Pancreas (tissue), 10 donors: ENCODE results near the gene DDX24. TPM values are rescaled to one million over a fixed set of nuclear protein-coding genes. Genes with fewer than 3 reads are reported as not detected.

Experiments used
- ATAC-seq, 4 donors: fragments of 200-7000 bp; cut with Tn5 transposase; one replicate each; pipeline versions ENCODE4 v1.8.0 to v1.9.1; 2020; ENCODE audit warnings: mild to moderate bottlenecking in 4 of 4, moderate library complexity in 4 of 4
- DNase-seq, 6 donors: peaks; one replicate each; pipeline ENCODE4 v3.0.0-alpha.2; 2020
- FAIRE-seq: peaks from 2 replicates; lab custom pipeline; 2012; peaks lifted over from hg19 to GRCh38; lab: Jason Lieb, UNC
- H3K27ac ChIP-seq, 4 donors: fragments of 200-600 bp; sonication (generic); 1 replicate in 3 of 4; 2 replicates in 1 of 4; pipeline versions ENCODE4 v1.5.0 to v1.8.0; 2020
- H3K27me3 ChIP-seq, 4 donors: fragments of 200-600 bp; one replicate each; pipeline ENCODE4 v1.8.0; 2021
- H3K36me3 ChIP-seq, 3 donors: fragments of 200-600 bp; sonication (generic) in 1 of 3; one replicate each; pipeline versions ENCODE4 v1.5.0 to v1.8.0; 2020 to 2021
- H3K4me1 ChIP-seq, 3 donors: fragments of 200-600 bp; one replicate each; pipeline ENCODE4 v1.8.0; 2021
- H3K4me3 ChIP-seq, 4 donors: fragments of 200-600 bp; sonication (generic) in 2 of 4; one replicate each; pipeline versions ENCODE4 v1.5.0 to v1.8.0; 2020 to 2021
- H3K9me3 ChIP-seq, 4 donors: fragments of 200-600 bp; one replicate each; pipeline ENCODE4 v1.8.0; 2021
- WGBS, 2 donors: extraction: QIAGEN DNeasy Blood & Tissue Kit; methylation state at CpG; one replicate each; pipeline ENCODE4 v1.1.7; 2013; 5-methylcytosine and 5-hydroxymethylcytosine counted together
- intact Hi-C, 3 donors: fragments of 100-400 bp; cut with DNase I; formaldehyde crosslinking; loops; one replicate each; pipeline versions ENCODE4 v1.11.1 to v1.14.2; 2022
- polyA plus RNA-seq, 2 donors: library from polyadenylated mRNA; stranded (reverse); fragments of 200-250 nt; gene quantifications; one replicate each; pipeline ENCODE4 v1.2.3, GENCODE V29; 2013
- total RNA-seq, 6 donors: library from RNA; stranded (reverse); fragmentation: NEBNext Ultra II Directional in 4 of 6; extraction: Animal tissue kit (Norgen Biotek cat#: 25700) in 4 of 6; gene quantifications; one replicate each; pipeline versions ENCODE4 v1.2.1 to v1.2.4, GENCODE V29; 2021 to 2023
- TF ChIP-seq, protein P1 (sequence below), 4 donors: fragments of 200-600 bp; sonication (generic) in 3 of 4; IDR thresholded peaks; one replicate each; pipeline versions ENCODE4 v1.5.0 to v1.8.0; 2021; ENCODE audit warnings: antibody characterized with exemption in 4 of 4
- donor health status: healthy with polysubstance abuse.
- donor health status: DM: no; HTN: no; CAD: no; lungs with moderate emphysema.
- donor health status: DM: no; HTN: no; CAD: no.
- donor health status: control.
- donor health status: control.
- donor health status: Bipolar disorder and iron deficiency.
- donor health status: DM: yes; HTN: yes; CAD: no.
- donor health status: DM: no; HTN: no; CAD: no.
- donor health status: DM: no; HTN: no; CAD: no.
- donor health status: DM: yes; HTN: yes; CAD: no.

DDX24 gene
- total and polyA plus RNA-seq, 8 donors = 55.9 to 111 (median 68.1) TPM

DNA sequence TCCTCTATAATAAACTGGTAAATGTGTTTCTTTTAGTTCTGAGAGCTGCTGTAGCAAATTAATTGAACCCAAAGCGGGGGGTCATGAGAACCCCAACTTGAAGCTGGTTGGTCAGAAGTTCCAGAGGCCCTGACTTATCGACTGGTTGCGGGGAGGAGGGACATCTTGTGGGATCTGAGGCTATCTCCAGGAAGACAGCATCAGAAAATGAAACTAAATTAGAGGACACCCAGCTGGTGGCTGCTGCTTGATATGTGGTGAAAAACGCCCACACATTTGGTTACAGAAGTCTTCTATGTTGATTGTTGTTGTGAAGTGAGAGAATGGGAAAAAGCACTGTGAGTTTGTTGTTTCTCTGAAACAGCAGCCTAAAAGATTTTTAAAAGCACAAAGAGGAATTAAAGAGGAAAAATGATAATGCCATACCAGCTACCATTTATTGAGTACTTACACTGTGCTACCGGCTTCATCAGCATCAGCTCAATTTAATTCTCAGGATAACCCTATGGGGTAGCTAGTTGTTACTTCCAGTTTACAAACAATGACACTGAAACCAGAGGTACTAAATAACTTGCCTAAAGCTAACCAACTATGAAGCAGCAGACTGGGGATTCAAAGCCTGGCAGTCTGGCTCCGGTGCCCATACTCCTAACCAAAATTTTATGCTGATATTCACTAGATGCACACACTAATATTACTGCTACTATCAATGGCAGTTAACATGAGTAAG is 24.3 kb downstream of the DDX24 start:
- H3K27ac ChIP-seq = peak overlapping the region in 2 of 4 donors; percentile 71 to 76

DNA sequence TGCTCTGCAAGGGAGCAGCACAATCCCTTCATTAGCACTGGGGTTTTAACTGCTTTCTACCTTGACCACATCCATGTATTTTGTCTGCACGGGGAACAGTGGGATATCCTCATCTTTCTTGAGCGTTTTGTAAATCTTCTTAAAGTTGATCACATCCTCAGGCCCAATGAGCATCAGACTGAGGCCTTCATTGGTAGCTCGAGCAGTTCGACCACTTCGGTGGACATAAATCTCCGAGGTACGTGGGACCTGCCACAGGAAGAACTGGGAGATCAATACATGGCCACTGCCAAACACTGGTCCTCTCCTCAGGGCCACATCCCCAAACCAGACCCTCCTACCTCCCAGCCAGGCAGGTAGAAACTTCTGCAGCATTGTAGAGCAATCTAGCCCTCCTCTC is 26.1 kb downstream of the DDX24 start:
- ATAC-seq (no peak), DNase-seq (no peak), FAIRE-seq (no peak)
- intact Hi-C loops = no loop called here
- H3K27ac ChIP-seq = no peak overlapping the region
- H3K27me3 ChIP-seq = no peaks in the 10 kb centered on the region
- H3K36me3 ChIP-seq = peaks cover 0 to 60% (median 40%) of the 10 kb centered on the region in 3 donors
- 87 to 88% methylated on average over 7 of the region's 7 CpGs for WGBS, 2 donors
- peaks cover 27 to 43% (median 36%) of the 10 kb centered on the region in 3 donors for H3K4me1 ChIP-seq
- H3K9me3 ChIP-seq = no peaks in the 10 kb centered on the region
- TF ChIP-seq, protein P1, sequence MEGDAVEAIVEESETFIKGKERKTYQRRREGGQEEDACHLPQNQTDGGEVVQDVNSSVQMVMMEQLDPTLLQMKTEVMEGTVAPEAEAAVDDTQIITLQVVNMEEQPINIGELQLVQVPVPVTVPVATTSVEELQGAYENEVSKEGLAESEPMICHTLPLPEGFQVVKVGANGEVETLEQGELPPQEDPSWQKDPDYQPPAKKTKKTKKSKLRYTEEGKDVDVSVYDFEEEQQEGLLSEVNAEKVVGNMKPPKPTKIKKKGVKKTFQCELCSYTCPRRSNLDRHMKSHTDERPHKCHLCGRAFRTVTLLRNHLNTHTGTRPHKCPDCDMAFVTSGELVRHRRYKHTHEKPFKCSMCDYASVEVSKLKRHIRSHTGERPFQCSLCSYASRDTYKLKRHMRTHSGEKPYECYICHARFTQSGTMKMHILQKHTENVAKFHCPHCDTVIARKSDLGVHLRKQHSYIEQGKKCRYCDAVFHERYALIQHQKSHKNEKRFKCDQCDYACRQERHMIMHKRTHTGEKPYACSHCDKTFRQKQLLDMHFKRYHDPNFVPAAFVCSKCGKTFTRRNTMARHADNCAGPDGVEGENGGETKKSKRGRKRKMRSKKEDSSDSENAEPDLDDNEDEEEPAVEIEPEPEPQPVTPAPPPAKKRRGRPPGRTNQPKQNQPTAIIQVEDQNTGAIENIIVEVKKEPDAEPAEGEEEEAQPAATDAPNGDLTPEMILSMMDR (IDR thresholded peaks at IDR 0.05) = no peak
- H3K4me3 ChIP-seq = no peak overlapping the region

More for the DNA sequence above, 24.3 kb downstream of the DDX24 start:
- Histone ChIP-seq H3K4me1 (peaks cover 27 to 50% (median 41%) of the 10 kb centered on the region in 3 donors), H3K27me3 (no peaks in the 10 kb centered on the region), H3K9me3 (no peaks in the 10 kb centered on the region), H3K36me3 (peaks cover 0 to 63% (median 35%) of the 10 kb centered on the region in 3 donors), H3K4me3 (no peak overlapping the region)
- DNase-seq (no peak), FAIRE-seq (no peak), ATAC-seq (no peak)
- 83 to 85% methylated on average over 6 of the region's 6 CpGs for WGBS, 2 donors
- TF ChIP-seq, protein P1 (IDR thresholded peaks at IDR 0.05) = no peak
- intact Hi-C loops = no loop called here

DNA sequence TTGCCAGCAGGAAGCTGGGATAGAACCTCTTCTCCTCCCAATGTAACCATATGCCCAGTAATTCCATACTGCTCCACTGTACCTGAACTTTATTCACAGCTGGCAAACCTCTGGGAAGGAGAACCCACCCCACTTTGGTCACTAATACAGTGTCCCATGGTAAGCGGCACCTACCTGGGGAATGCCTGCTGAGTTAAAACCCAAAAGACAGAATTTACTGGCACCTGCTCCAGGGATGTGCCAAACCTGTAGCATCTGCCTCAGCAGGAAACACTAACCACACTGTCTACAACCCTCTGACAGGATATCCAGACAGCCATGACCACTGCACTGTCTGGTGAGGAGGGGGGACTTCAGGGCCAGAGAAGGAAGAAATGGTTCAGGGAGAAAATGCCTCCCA is 26.6 kb downstream of the DDX24 start:
- H3K36me3 ChIP-seq = peaks cover 0 to 64% (median 46%) of the 10 kb centered on the region in 3 donors
- 96 to 100% methylated on average over 1 of the region's 1 CpG for WGBS, 2 donors
- intact Hi-C loops = no loop called here

DNA sequence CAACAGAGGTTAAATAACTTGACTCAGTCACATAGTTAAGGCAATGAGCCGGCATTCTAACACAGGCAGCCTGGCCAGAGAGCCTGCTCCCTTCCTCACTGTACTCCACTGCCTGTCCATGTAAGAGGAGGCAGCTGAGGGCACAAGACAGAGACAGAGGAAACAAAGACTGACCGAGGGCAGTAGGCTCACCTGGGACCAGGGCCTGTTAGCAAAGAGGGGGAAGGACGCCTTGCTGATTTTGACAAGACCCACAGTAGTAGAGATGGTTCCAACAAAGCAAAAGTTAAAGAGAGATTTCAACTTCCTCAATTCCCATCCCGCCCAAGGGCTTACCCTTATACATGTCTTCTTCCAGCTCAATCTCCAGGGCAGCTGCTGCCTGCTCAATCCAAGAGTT is 28.3 kb downstream of the DDX24 start:
- TF ChIP-seq, protein P1 (IDR thresholded peaks at IDR 0.05) = no peak
- H3K36me3 ChIP-seq = peaks cover 0 to 80% (median 60%) of the 10 kb centered on the region in 3 donors
- no peaks in the 10 kb centered on the region for H3K9me3 ChIP-seq
- peaks cover 10 to 22% (median 14%) of the 10 kb centered on the region in 3 donors for H3K4me1 ChIP-seq
- ATAC-seq (no peak), FAIRE-seq (no peak), DNase-seq (no peak)
- no peaks in the 10 kb centered on the region for H3K27me3 ChIP-seq
- intact Hi-C loops = no loop called here
- no peak overlapping the region for H3K27ac ChIP-seq
- H3K4me3 ChIP-seq = no peak overlapping the region
- 88 to 100% methylated on average over 4 of the region's 4 CpGs for WGBS, 2 donors

More for the DNA sequence above, 26.6 kb downstream of the DDX24 start:
- Histone ChIP-seq H3K4me1 (peaks cover 25 to 39% (median 31%) of the 10 kb centered on the region in 3 donors), H3K4me3 (no peak overlapping the region), H3K9me3 (no peaks in the 10 kb centered on the region), H3K27ac (peak overlapping the region in 1 of 4 donors; percentile 8), H3K27me3 (no peaks in the 10 kb centered on the region)
- DNase-seq (no peak), ATAC-seq (no peak), FAIRE-seq (no peak)
- TF ChIP-seq, protein P1 (IDR thresholded peaks at IDR 0.05) = no peak

DNA sequence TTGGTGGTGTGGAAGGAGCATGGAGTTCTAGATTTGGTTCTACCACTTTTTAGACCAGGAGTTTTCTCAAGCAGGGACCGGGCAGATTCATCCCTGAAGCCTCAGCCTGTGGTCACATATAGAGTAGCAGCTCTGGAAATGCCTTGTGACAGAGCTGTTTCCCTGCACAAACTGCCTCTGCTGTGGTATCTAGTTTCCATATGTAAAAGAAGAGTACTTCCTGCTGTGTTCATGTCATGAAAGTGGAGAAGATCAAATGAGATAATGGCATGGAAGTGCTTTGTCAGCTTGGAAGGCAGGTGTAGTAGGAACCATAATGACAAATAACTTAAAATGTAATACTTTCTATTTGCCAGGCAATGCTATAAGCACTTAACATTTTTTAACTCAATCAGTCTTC is 28.8 kb downstream of the DDX24 start:
- TF ChIP-seq, protein P1 (IDR thresholded peaks at IDR 0.05) = no peak
- Histone ChIP-seq H3K9me3 (no peaks in the 10 kb centered on the region), H3K27me3 (no peaks in the 10 kb centered on the region), H3K4me3 (no peak overlapping the region), H3K4me1 (peaks cover 6 to 17% (median 9%) of the 10 kb centered on the region in 3 donors), H3K27ac (no peak overlapping the region), H3K36me3 (peaks cover 0 to 80% (median 63%) of the 10 kb centered on the region in 3 donors)
- ATAC-seq = no peak
- no peak for FAIRE-seq
- DNase-seq = no peak
- intact Hi-C loops = no loop called here
- WGBS, 2 donors = 87 to 100% methylated on average over 1 of the region's 1 CpG
